Fibroblast of lung (primary cell): Measurements from ENCODE around the gene WWP2.

ENCODE experiments used
- CTCF ChIP-seq, 2 donors: IDR thresholded peaks in 1 of 2; conservative IDR thresholded peaks in 1 of 2; 1 replicate in 1 of 2; 2 replicates in 1 of 2; pipeline ENCODE4 v1.5.1; 2011 to 2012; ENCODE audit warnings: low read length in 2 of 2, control low read depth in 1 of 2, inconsistent platforms in 1 of 2, low read depth in 1 of 2, mild to moderate bottlenecking in 1 of 2
- EZH2 ChIP-seq: IDR thresholded peaks from 2 replicates; pipeline ENCODE4 v1.5.1; 2012; ENCODE audit warnings: low read length, control low read depth, mild to moderate bottlenecking; ENCODE audit errors: missing control alignments

GRCh38 chr16:69904495-69905170 lies 142.5 kb downstream of the WWP2 start:
- TF ChIP-seq CTCF (conservative IDR thresholded peaks at IDR 0.05 in 1 of 2, IDR thresholded peaks at IDR 0.05 in 1 of 2; ENCODE audit: low read depth in 1 of 2, low read length in 2 of 2) (no peak), EZH2 (no peak)
